Suprapubic skin (tissue), 3 donors: ENCODE measurements around the gene SLC2A9.

Source experiments
- POLR2A ChIP-seq, 2 donors: fragments of 450-650 bp; IDR thresholded peaks; one replicate each; pipeline ENCODE4 v1.6.1; 2017; ENCODE audit warnings: antibody characterized with exemption in 2 of 2, mild to moderate bottlenecking in 2 of 2, moderate library complexity in 2 of 2
- TF ChIP-seq, protein P1 (sequence below), 2 donors: fragments of 200-600 bp in 1 of 2; fragments of 450-650 bp in 1 of 2; sonication (generic) in 1 of 2; IDR thresholded peaks; one replicate each; pipeline ENCODE4 v1.5.1; 2016 to 2019; ENCODE audit warnings: antibody characterized with exemption in 2 of 2, mild to moderate bottlenecking in 1 of 2, moderate library complexity in 1 of 2

DNA sequence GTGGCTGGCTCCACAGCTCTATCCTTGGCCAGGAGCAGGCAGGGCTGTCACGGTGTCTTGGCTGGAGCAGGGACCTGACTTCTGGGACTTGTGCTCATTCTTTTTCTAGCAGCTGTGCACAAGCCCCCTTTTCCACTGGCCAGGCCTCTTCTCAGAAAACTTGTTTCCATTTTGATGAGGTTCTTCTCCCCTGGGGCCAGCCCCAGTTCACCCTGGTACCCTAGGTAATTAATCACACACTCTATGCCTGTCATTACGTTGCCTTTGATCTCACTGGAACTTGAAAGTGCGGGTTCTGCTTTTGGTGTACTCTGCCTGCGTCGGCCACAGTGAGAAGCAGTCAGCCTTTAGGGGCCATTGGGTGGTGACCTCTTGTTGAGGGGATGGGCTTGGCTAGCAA, 213.2 kb downstream of the SLC2A9 start:
- TF ChIP-seq, protein P1, sequence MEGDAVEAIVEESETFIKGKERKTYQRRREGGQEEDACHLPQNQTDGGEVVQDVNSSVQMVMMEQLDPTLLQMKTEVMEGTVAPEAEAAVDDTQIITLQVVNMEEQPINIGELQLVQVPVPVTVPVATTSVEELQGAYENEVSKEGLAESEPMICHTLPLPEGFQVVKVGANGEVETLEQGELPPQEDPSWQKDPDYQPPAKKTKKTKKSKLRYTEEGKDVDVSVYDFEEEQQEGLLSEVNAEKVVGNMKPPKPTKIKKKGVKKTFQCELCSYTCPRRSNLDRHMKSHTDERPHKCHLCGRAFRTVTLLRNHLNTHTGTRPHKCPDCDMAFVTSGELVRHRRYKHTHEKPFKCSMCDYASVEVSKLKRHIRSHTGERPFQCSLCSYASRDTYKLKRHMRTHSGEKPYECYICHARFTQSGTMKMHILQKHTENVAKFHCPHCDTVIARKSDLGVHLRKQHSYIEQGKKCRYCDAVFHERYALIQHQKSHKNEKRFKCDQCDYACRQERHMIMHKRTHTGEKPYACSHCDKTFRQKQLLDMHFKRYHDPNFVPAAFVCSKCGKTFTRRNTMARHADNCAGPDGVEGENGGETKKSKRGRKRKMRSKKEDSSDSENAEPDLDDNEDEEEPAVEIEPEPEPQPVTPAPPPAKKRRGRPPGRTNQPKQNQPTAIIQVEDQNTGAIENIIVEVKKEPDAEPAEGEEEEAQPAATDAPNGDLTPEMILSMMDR (IDR thresholded peaks at IDR 0.05): no peak
- no peak for TF ChIP-seq POLR2A (IDR thresholded peaks at IDR 0.05)
